NCI-H446 treated with DMSO at 0.1 percent for 48 hours (cell line): Measurements from ENCODE around the gene TM9SF2.
"Not testable (repeated sequence)": the region's sequence is repeated elsewhere in the genome, so short reads cannot be mapped to it uniquely, and the experiment has no call there.

Source experiments
- DNase-seq: peaks from one replicate; lab custom pipeline; 2025; lab: John Stamatoyannopoulos, UW

The TM9SF2 gene

DNA sequence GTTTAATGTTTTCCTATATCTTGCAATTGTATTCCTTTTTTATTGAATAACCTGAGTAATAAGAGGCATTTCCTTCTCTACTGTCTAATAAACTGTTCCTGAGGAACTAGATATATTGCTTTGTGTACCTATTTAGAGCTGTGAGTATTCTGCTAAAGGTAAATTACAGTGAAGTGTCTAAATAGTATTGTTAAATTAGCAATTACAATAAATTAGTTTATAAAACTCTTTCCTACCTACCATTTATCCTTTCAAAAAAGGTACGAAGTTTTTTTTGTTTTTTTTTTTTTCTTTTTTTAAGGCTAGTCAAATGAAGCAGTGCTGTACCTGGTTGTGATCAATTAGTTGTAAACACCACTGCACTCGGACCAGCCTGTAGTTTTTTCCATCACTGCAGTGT lies 34.8 kb downstream of the TM9SF2 start:
- no peak for DNase-seq

DNA sequence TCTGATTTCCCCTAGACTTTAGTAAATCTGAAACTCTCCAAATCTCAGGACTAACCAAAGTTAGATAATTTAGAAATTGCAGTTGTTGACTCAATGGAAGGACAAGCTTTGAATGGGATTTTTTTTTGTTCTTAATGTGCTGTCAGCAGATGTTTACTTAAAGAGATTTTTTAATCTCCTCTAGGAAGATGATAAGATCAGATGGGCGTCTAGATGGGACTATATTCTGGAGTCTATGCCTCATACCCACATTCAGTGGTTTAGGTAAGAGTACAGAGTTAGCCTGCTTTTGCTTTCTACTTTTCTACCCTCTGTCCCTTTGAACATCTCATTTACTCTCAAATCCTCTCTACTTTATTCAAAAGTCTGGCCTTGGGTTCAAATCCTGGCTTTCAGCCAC lies 39.3 kb downstream of the TM9SF2 start:
- no peak for DNase-seq

DNA sequence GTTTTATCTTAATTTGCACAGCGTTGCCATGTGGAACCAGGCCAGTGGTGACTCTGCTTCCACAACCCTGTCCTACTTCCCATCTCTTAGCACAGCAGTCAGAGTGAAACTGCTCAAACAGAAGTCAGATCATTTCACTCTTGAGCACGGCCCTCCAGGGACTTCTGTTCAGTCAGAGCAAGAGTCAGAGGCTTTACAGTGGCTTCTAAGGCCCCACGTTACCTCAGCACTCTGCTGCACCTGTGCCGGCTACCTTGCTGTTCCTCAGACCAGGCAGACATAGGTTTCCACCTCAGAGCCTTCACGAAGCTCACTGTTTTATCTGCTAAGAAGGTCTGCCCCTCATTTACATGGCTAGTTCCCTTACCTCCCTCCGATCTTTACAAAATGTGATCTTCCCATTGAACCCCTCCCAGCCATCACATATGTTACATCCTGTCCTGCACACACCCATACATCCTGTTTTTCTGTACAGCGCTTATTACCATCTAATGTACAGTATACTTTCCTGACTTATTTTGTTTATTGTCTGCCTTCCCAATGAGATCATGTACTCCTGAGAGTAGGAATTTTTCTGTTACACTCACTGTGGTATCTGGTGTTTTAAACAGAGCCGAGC lies 41.6 kb downstream of the TM9SF2 start:
- DNase-seq: no peak

DNA sequence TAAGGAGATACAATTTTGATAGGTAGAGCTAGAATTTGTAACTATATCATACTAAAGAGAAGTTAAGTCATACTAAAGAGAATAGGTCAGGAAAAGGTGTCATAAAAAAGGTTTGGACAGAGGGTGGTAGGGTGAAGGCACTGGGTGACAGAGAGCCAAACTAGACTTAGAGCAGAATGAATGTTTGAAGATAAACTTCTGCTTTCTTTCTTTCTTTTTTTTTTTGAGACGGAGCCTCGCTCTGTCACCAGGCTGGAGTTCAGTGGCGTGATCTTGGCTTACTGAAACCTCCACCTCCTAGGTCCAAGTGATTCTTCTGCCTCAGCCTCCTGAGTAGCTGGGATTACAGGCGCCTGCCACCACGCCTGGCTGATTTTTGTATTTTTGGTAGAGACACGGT lies 44.1 kb downstream of the TM9SF2 start:
- DNase-seq: no peak

DNA sequence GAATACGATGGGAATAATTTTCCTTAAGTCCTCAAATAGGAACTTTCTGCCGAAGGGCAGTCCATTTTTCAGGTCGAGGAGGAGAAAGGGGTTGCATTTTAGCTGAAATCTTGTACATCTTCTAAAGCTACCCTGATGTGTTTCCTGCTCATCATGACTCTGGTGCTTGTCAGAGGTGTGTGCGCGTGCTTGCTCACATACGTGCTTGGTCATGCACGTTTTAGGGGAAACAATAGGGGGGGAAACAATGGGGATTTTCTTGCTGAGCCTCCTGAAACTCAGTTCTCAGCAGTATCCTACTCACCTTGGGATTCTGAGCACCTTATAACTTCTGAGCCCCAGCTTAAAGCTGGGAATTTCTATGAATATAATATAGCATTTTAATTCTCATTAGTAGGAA lies 44.7 kb downstream of the TM9SF2 start:
- DNase-seq: no peak

DNA sequence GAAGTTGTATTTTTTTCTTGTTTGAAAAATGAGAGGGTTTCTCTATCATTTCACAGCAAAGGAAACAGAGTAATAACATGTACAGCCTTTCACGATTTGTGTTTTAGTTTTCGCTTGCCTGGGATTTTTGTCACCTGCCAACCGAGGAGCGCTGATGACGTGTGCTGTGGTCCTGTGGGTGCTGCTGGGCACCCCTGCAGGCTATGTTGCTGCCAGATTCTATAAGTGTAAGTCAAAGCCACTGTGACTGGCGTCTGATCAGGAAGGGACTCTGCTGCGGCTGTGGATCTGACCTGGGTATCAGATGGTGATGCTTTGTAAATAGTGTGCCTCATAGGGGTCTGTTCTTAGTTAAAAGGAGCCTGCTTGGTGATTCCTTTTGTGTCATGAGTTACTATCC lies 45.6 kb downstream of the TM9SF2 start:
- no peak for DNase-seq

DNA sequence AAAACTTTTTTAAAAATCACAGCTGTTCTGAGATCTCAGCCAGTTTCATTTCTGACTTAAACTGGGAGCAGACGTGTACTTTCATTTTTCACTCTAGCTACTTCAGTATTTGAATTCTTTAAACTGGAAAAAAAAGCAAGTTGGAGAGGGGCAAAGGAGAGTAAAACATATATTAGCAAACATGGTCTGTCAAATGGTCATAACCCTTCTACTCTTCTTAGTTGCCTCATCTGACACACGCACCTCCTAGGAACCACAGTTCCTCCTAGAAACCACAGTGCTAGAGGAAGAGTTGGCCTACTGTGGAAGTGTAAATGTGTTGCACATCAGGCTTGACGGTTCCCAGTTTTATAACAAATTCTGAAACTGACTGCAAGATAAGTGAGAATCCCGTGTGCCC lies 47.2 kb downstream of the TM9SF2 start:
- no peak for DNase-seq

DNA sequence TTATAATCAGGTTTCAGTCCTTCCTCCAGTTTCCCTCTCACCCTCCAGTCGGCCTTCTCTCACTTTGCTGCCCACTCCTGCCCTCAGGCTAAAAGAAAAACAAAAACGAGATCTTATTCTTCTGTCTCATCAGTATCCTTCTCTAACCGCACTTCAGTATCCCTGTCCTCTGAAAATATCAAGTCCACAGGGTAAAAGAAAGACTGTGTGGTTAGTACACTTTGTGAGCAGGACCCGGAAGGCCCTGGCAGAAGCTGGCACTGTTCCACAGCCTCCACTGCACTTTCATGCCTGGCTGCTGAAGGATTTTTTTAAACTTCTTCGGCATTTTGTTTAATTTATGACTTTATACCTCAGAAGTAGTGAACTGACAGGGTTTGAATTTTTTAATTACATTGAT lies 51.8 kb downstream of the TM9SF2 start:
- DNase-seq: no peak

DNA sequence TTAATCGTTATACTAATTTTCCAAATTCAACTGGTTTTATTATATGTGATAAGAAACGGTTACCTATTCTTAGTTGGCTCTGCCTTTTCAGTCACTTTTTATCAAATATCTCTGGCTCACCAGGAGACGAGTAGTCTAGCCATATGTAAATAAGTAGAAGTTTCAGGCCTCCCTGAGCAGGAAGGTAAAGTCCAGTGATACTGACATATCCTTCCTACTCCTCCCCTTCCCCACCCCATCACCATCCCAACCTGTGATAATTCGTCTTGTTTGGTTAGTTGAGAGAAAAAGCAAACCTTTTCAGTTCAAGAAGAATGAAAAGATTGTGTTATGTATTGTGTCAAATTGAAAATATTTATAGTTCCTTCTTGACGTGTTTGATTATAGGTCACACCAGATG lies 53.9 kb downstream of the TM9SF2 start:
- no peak for DNase-seq

DNA sequence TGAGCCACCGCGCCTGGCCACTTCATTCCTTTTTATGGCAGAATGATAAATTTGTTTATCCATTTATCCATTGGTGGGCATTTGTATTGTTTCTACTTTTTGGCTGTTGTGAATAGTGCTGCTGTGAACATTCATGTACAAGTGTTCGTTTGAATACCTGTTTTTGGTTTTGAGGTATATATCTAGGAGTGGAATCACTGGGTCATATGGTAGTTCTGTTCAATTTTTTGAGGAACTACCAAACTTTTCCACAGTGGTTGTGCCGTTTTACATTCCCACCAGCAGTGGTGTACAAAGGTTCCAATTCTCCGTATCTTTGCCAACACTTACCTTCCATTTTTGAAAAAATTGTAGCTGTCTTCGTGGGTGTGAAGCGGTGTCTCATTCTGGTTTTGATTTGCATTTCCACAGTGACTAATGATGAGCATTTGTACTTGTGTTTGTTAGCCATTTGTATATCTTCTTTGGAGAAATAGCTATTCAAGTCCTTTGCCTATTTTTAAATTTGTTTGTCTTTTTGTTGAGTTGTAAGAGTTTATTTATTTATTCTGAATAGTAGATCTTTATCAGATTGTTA lies 55.7 kb downstream of the TM9SF2 start:
- DNase-seq: no peak

DNA sequence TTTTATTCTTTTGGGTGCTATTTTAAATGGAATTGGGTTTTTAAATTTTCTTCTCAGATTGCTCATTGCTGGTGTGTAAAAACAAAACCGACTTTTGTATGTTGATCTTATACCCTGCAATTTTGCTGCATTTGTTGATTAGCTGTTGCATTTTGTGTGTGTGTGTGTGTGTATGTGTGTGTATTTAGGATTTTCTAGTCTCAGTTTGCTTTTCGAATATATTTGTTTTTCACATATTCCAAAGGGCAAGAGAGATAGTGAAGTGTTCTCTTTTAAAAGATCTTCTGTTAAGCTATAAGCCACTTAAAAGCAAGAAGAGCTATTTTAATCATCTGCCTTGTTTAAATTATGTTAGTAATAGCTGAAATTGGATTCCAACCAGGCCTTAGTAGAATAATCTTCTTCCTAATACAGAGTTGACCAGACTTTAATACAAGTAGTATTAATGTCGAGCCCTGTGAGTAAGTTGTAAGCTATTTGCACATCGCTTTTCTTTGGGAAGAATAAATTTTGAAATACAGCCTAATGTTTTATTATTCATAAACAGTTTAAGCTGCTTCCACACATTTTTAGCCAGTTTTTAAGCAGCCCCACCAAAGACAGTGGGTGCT lies 57.4 kb downstream of the TM9SF2 start:
- no peak for DNase-seq

DNA sequence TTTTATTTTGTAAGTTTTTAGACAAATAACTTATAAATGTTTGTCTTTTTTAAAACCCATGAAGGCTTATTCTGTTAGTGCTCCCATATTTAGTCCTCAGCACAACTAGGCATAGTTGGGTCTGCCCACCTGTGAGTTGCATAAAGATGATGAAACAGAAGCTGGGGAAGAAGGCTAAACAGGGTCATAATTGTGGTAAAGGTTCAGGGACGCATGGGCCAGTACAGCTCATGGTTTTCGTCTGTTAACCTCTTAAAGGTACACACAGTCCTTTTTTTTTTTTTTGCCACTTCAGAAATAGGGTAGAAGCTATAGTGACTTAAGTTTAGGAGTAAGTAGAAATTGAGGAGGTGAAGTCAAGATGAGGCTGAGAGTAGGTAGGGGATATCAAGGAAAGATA lies 58.3 kb downstream of the TM9SF2 start:
- DNase-seq: no peak

DNA sequence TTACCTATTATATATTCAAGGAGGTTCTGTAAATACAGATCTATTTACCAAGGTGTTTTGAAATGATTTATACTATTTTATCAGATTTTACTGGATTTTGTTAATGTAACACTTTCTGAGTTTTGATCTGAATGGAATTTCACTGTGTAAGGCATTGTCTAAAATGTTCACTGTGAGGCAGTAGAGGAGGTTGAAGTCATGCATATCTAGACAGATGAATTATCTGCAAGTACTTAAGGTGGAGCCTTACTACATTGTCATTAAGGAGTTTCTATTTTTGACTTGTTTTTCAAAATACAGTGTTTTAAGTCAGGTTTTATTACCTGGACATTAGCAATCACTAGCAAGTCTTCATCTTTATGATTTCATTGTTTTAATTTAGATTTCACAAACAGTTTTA lies 62.1 kb downstream of the TM9SF2 start:
- no peak for DNase-seq

DNA sequence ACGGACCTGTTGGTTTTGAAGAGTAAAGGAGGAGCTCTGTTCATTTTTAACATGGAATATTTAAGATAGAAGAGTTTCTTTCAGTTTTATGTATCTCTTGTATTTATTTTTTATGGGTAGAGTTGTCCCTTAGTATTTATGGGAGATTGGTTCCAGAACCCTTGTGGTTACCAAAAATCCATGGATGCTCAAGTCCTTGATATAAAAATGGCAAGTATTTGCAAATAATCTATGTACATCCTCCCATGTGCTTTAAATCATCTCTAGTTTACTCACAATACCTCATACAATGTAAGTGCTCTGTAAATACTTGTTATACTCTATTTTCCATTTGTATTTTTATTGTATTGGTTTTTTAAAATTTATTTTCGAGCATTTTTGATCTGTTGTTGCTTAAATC lies 63.1 kb downstream of the TM9SF2 start:
- no peak for DNase-seq

DNA sequence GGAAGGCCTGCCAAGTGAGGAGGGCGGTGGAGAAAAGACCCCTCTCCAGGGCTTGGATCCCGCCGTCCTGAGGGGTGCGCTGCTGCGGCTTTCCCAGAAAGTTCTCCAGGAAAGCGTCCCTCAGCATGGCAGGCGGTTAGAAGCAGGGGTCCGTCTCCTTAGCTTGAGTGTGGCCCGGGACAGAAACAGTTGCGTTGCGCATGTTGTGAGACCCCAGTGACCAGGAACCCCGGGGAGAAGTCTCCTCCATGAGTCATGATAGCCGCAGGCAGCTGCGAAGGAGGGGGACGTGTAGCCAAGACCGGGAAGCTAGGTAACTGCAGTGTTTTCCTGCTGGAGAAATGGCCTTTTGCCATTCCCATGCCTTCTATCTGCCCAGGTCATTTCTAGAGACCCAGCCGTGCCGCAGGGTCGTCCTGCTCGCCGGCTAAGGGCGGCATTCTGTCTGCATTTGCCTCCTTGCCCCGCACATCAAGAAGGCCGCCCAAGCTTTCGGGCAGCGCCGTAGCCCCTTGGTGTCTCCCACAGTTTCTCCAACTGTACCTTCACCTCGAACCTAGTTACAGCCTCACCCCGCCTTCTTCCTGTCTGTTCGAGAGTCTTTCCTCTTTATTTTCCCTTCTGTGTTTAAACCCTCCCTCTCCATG lies 64.3 kb downstream of the TM9SF2 start:
- DNase-seq: no peak

DNA sequence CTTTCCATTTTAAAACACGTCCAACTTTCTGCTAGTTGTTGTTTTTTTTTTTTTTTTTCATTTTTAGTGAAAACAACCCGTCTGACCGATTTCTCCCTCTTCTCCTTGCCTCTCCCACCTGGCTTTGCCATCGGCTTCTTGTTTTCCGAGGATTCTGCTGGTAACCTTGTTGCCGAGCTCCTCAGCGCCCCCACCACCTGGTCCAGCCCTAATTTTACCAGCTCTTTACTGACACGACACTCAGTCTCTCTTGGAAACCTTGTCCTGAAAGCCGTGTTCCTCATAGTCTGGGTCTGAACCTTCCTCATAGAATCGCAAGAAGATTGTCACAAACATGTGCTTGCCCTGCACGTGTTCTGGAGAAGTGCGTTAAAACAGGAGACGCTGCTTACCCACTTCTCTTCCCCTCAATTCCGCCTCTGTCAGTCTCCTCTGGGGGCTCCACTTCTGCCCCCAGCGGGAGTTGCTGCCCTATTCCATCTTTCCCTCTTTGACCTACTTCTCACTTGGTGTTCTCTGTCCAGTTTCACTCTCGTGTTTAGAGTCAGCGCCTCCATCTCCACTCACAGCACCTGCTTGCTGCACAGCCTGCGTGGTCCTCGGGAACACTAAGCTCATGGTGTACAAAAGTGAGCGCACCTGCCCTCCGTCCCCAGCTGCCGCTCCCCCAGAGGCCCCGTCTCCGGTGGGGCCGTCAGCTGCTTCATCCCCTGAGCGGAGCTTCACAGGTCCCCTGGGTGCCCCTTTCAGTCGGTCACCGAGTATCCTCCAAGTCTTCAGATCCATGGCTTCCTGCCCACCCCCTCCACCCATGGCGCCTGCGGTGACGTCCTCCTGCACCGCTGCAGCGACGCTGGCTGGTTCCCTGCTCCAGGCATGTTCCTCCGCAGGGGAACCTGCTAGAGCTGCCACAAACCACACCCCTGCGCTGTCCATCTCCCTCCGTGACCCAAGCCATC lies 65.1 kb downstream of the TM9SF2 start:
- DNase-seq: no peak

DNA sequence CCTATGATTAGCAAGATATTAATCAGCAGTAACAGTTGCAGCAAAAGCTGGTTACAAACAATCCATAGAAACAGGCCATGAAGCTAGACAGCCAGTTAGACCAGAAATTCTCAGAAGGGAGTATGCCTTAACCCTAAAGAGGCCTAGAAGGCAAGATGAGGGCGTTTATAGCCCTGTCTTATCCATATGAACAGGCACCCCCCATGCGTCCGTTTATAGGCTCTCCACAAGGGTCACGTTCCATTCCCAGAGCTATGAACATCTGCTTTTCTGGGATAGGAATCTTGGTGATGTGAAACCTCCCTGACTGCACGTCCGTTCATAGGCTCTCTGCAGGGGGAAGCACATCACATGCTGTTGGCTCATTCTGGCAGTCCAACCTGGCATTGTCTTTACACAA lies 67.6 kb downstream of the TM9SF2 start:
- DNase-seq: not testable (repeated sequence)

DNA sequence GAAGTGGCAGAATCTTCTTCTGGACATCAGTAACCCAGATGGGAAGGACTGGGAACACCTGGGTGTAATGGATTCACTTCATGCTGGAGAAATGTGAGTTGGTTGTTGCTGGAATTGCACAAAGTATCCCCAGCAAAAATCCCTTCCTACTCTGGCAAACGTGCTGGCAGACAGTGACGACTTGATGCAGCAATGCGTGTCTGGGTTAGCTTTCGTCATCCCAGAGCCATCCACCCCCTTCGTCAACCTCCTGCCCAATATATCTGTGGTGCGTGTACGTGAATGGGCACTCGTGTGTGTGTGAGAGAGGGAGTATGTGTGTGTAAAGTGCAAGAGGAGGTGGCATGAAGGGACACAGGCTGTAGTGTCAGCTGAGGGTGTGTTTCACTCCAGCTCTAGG lies 70.9 kb downstream of the TM9SF2 start:
- DNase-seq: no peak

DNA sequence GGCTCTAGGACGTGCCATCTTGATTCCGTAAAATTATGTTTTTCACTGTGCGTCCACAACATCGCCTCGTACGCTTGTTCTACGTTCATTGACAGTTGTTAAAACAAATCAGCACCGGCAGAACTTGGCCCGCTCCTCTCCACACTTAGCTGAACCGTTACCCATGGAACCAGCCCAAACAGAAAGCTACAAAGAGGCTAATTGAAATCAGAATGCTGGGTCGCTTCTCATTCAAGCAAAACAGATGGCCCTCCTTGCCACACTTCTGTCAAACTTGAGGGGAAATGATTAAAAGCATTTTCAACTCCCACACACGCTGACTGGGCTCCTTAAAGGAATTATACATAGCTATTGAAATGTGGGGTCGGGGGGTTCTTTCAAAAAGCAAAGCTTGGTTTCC lies 71.6 kb downstream of the TM9SF2 start:
- peak; percentile 10 for DNase-seq

DNA sequence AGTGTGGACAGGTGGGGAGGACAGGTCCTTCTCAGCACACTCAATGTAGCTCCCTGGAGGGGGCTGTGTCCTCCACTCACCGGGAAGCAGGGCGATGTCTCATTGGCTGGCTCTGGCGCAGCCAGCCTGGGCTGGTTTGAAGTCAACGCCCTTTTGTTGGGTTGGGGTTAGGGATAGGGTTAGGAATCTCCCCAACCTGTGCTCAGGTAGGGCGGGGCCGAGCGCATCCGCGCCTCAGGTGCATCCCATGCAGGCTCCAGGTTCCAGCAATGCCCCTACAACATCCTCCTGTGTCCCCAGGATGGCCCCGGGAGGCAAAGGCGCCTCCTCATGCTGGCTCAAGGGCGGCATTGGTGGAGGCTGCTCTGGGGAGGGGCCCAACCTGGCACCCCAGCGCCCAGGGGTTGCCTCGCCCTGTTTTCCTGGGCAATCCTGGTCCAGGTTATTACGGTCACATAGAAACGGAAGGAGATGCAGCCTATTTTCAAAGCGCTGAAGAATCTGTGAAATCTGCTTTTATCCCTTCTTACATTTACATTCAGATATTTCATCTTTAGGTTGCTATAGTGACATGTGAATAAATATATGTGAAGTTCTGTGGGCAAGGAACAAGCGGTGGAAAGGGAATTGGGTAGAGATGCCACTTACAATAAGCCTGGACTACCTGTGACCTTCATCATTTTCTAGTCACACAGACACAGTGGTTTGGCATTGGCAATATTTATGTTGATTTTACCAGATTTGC lies 74.3 kb downstream of the TM9SF2 start:
- no peak for DNase-seq
